Left ventricle myocardium inferior (tissue), 1 donor: ENCODE results near the gene SUB1. TPM values are rescaled to one million over a fixed set of nuclear protein-coding genes. Genes with fewer than 3 reads are reported as not detected.
"Not testable (repeated sequence)": the region's sequence is repeated elsewhere in the genome, so short reads cannot be mapped to it uniquely, and the experiment has no call there.

Experiments
- DNase-seq: peaks from one replicate; pipeline ENCODE4 v3.0.0-alpha.2; 2020
- H3K27ac ChIP-seq: fragments of 200-600 bp; replicated peaks from 2 replicates; pipeline ENCODE4 v1.8.0; 2021
- H3K27me3 ChIP-seq: fragments of 200-600 bp; 2 replicates; pipeline ENCODE4 v1.8.0; 2021; ENCODE audit warnings: low read depth
- H3K36me3 ChIP-seq: fragments of 200-600 bp; 2 replicates; pipeline ENCODE4 v1.8.0; 2021
- H3K4me1 ChIP-seq: fragments of 200-600 bp; 2 replicates; pipeline ENCODE4 v1.8.0; 2021
- H3K4me3 ChIP-seq: fragments of 200-600 bp; 2 replicates; pipeline ENCODE4 v1.8.0; 2021; ENCODE audit warnings: mild to moderate bottlenecking, moderate library complexity
- H3K9me3 ChIP-seq: fragments of 200-600 bp; replicated peaks from 2 replicates; pipeline ENCODE4 v1.8.0; 2021
- CTCF ChIP-seq: fragments of 200-600 bp; IDR thresholded peaks from 2 replicates; pipeline ENCODE4 v1.8.0; 2021; ENCODE audit warnings: antibody characterized with exemption, mild to moderate bottlenecking, borderline replicate concordance
- intact Hi-C: fragments of 100-400 bp; cut with micrococcal nuclease; formaldehyde crosslinking; loops from one replicate; pipeline ENCODE4 v1.11.0; 2022
- total RNA-seq: library from RNA; stranded (reverse); fragmentation: NEBNext Ultra II Directional; extraction: Animal tissue kit (Norgen Biotek cat#: 25700); gene quantifications from one replicate; pipeline ENCODE4 v1.2.1, GENCODE V29; 2021
- donor health status: DM: no; HTN: yes; CAD: no; lungs with severe emphysema.

SUB1 gene
- total RNA-seq, 1 donor from 2014 or later = 222 TPM

GRCh38 chr5:32551865-32552264 lies 33.5 kb upstream of the SUB1 start:
- intact Hi-C loops = no loop called here
- H3K27me3 ChIP-seq = no peaks in the 10 kb centered on the region
- no peak for TF ChIP-seq CTCF

GRCh38 chr5:32552491-32552890 lies 32.9 kb upstream of the SUB1 start:
- H3K9me3 ChIP-seq, H3K4me1 ChIP-seq, intact Hi-C loops, H3K27ac ChIP-seq, H3K36me3 ChIP-seq, DNase-seq, H3K4me3 ChIP-seq, H3K27me3 ChIP-seq: not testable (repeated sequence)

More at GRCh38 chr5:32551865-32552264, 33.5 kb upstream of the SUB1 start:
- DNase-seq = no peak
- no peak overlapping the region for H3K27ac ChIP-seq
- H3K4me3 ChIP-seq = no peak overlapping the region
- H3K36me3 ChIP-seq = no peaks in the 10 kb centered on the region
- H3K4me1 ChIP-seq = no peaks in the 10 kb centered on the region
- no peaks in the 10 kb centered on the region for H3K9me3 ChIP-seq

GRCh38 chr5:32552936-32553335 lies 32.4 kb upstream of the SUB1 start:
- Histone ChIP-seq H3K4me1 (no peaks in the 10 kb centered on the region), H3K36me3 (no peaks in the 10 kb centered on the region), H3K9me3 (no peaks in the 10 kb centered on the region), H3K4me3 (no peak overlapping the region), H3K27me3 (no peaks in the 10 kb centered on the region), H3K27ac (no peak overlapping the region)
- intact Hi-C loops = no loop called here
- no peak for TF ChIP-seq CTCF
- DNase-seq = no peak

GRCh38 chr5:32554181-32554780 lies 31.1 kb upstream of the SUB1 start:
- H3K27ac ChIP-seq, H3K36me3 ChIP-seq, H3K9me3 ChIP-seq, H3K4me1 ChIP-seq, H3K27me3 ChIP-seq, intact Hi-C loops, DNase-seq, H3K4me3 ChIP-seq: not testable (repeated sequence)

GRCh38 chr5:32556543-32556942 lies 28.8 kb upstream of the SUB1 start:
- intact Hi-C loops, H3K27me3 ChIP-seq, H3K4me1 ChIP-seq, H3K36me3 ChIP-seq, H3K4me3 ChIP-seq, H3K27ac ChIP-seq, H3K9me3 ChIP-seq, DNase-seq: not testable (repeated sequence)

- H3K9me3 ChIP-seq = no peaks in the 10 kb centered on the region
- H3K27me3 ChIP-seq = no peaks in the 10 kb centered on the region
- H3K4me1 ChIP-seq = no peaks in the 10 kb centered on the region
- H3K4me3 ChIP-seq = no peak overlapping the region
- no peak for TF ChIP-seq CTCF
- intact Hi-C loops = no loop called here
- H3K27ac ChIP-seq = no peak overlapping the region
- DNase-seq = no peak
- H3K36me3 ChIP-seq = no peaks in the 10 kb centered on the region
Measured at GRCh38 chr5:32559411-32559810, 25.9 kb upstream of the SUB1 start.

GRCh38 chr5:32559921-32560320 lies 25.4 kb upstream of the SUB1 start:
- H3K9me3 ChIP-seq = no peaks in the 10 kb centered on the region

More at GRCh38 chr5:32559921-32560320, 25.4 kb upstream of the SUB1 start:
- H3K4me3 ChIP-seq = no peak overlapping the region
- no peak for TF ChIP-seq CTCF
- H3K4me1 ChIP-seq = no peaks in the 10 kb centered on the region
- H3K27ac ChIP-seq = no peak overlapping the region
- no peaks in the 10 kb centered on the region for H3K27me3 ChIP-seq
- intact Hi-C loops = no loop called here
- no peaks in the 10 kb centered on the region for H3K36me3 ChIP-seq
- no peak for DNase-seq
